CD4-positive, alpha-beta T cell treated with Interleukin-6 at 100 ng/mL for 8 hours (primary cell): ENCODE results near the gene PPARG.

Experiments used
- DNase-seq: peaks from one replicate; pipeline ENCODE4 v3.0.0-alpha.2; 2020; ENCODE audit warnings: mixed read lengths, low spot score

PPARG gene

DNA sequence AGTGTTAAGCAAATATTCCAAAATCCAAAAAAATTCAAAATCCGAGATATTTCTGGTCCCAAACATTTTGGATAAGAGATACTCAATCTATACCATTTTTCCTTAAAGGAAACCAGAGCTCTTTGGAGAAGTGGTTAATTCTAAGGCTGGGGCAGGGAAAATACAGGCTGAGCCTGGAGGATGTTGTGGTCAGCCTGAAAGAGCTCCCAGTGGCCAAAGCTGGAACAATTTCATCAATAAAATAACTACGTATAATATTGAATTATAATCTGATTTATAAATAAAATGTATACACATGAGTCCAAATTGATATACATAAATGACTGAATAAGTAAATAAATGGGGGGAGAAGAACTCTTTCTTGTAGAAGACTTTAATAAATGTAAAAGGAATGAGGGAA is 24.6 kb downstream of the PPARG start:
- DNase-seq, result no peak

DNA sequence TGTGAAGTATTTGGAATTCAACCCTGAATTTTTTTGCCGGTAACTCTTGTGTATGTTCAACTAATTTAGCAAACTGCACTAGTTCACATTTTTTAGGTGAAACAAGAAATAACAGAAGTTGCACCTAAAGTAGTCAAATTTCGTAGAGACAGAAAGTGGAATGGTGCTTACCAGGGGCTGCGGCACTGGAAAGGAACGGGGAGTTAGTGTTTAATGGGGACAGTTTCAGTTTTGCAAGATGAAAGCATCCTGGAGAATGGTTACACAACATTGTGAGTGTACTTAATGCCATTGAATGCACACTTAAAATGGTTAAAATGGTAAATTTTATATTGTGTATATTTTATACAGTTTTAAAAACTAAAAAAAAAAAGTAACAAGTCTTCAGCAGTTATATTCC is 27.4 kb downstream of the PPARG start:
- DNase-seq, result no peak

DNA sequence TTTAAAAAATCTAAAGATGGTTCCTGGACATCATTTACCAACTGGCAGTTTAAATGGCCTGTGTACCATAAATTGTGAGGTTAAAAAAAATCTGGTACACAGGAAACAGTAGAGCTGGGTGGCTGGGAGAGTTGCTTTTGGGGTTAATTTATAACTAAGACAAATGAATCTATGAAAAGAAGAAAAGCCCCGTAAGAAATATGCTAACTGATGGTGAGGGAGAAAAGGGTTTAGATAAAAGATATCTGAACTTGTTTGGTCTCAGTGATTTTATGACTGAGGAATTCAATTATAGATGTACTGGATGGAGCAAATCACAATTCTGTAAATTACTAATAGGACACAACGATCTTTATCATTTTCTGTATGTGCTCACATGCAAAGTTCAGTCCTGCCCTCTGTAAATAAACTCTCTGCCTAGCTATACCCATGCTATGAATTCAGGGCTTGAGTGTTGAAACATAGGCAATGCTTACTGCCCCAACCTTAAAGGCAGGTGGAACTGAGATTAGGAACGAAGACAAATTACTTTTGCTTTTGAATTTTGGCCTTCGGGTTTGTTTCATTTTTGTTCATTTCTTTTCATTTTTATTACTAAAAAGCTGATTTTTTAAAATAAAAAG is 28.0 kb downstream of the PPARG start:
- DNase-seq, result no peak

DNA sequence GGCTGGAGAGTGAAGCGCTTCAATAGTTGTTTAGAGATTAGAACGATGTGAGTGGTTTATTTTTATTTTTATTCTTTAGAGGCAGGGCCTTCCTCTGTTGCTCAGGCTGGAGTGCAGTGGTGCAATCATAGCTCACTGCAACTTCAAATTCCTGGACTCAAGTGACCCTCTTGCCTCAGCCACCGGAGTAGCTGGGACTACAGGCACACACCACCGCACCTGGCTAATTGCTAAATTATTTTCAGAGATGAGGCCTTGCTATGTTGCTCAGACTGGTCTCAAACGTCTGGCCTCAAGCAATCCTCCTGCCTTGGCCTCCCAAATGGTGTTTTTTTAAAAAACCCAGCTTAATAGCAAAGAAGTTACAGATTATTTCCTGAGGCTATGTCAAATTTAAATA is 29.0 kb downstream of the PPARG start:
- DNase-seq, result no peak

DNA sequence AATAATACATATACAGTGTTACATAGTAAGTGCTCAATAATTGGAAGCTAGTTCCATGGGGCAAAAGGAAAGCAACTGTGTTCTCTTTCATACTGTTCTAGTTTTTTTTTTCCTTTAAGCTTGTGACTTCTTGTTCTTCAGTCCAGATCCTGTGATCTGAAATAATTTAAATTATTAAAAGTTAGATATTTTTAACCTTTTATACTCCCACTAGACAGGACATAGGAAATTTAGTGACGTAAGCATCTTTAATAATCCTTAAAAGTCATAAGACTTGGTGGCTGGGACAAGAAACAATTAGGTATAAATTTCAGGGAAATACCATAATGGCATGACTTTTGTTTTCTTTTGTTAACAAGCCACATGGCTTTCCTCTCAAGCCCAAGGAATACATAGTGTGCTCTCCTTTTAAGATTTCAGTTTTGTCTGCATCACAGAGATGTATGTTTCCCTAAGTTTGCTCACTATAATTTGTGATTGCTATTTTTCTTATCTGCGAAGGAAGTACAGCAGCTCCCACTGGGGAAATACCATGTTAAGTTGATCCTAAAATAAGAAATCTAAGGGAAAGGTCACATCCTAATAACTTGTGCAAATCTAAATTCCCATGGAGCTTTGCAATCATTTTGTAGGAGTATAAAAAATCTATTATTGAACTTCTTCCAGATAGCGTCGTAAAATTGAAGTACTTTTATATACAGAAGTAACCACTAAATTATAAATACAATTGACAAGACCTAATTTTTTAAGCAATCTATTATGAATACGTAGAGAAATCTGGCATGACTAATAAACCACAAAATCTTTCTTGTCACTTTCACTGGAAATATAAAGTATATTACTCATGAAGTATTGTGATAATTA is 30.1 kb downstream of the PPARG start:
- no peak for DNase-seq

DNA sequence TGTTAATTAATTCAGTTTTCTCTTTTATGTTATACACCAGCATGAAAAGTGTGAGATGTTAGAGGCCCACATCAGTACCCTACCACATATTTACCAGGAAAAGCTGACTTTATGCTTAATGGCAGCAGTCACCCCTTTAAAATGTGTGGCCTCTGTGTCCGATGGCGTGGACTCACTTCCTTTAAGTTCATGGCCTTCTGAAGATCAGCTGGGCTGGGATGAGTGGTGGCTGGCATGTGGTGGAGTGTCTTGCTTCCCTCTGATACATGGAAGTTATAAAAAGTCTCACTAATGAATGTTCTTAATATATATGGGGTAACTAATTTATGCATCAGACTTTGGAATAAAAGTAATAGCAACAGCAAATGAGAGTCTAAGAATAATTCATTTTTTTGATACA is 32.1 kb downstream of the PPARG start:
- no peak for DNase-seq

DNA sequence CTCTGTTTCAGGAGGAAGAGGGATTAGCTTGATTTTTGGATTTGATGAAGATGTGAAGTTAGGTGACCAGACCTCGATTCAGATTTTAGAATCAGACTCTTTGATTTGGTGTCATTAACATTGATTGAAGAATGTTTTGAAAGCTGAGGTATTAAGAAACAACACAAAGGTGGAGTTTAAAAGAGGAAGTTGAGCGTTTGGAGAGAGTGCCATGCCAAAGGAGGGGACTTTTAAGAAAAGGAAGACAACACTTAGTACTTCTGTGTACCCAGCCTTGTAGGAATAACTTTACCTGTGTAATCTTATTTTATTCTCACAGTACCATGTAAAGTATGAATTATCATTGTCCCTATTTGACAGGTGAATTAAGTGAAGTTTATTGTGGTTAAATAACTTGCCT is 34.4 kb downstream of the PPARG start:
- DNase-seq, result no peak

DNA sequence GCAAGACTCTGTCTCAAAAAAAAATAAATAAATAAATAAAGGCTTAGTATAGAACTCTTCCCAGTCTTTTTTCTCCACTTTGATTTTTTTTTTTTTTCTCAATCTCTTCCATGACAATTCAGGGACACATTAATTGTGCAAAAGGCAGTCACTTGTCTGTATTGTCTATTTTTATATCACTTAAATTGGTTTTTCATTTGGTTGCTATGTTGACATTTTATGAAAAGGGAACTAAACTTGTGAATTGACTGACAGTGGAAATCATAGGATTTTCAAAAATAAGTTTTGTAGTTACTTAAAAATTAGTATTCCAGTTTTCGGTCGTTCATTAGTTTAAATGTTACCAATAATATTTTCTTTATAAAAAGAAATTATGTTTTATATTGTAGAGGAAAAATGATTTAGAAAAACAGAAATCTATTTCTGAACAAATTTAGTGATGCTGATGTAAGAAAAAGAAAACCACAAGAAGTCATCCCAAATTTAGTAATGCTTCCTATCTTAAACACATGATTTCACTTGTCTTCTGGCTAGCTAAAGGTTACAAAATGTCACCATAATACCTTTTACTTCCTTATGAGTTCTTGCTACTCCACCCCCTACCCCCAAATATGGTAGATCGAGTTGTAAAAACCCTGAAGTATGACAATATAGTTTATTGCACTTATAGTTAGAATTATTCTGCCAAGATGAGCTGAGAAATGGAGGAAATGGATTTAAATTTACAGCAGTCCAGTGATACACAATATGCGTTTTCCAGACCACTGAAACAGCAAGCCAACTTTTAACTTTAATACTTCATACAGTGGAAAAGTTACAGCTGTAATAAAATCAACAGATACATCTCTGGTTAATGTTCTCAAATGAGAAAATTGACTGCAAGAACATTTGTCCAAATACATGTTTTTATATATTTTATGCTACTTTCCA is 37.0 kb downstream of the PPARG start:
- DNase-seq, result no peak

DNA sequence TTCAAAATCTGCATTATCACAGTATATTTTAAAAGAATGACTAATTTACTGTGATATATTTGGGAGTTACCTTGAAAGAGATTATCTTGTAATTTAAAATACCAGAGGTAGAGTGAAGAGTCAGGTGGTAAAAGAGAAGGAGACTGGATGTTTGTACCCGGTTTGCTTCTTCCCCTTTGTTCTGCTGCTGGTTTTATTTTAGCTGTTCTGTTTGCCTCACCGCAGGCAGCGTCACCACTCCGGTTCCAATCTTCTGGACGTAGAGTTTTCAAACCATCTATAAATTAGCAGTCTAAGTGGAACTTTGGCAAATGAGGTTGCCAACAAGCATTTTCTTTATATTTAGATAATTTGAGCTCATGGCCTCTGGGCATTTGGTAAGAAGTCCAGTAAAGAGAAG is 38.2 kb downstream of the PPARG start:
- no peak for DNase-seq

DNA sequence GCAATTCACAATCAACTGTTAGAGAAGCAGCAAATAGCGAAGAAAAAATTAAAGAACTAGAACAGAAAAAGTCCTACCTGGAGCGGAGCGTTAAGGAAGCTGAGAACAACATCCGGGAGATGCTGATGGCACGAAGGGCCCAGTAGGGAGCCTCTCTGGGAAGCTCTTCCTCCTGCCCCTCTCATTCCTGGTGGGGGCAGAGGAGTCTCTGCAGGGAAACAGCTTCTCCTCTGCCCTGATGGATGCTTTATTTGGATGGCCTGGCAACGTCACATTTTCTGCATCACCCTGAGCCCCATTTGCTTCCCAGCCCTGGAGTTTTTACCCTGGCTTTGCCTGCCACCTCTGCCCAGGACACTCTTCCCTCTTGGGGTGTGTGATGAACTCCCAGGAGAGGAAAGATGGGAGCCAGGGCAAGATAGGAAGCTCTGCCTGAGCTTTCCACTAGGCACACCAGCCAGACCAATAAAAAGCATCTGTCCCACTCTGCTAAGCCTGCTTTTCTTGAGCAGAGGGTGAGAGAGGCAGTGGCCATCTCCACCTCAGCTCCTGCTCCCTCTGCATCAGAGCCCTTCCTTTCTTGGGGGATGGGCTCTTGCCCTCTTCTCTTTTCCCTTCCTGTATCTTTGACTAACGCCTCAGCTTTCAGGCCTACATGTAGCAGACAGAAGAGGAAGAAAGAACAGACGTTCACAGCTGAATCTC is 39.4 kb downstream of the PPARG start:
- DNase-seq, result no peak

DNA sequence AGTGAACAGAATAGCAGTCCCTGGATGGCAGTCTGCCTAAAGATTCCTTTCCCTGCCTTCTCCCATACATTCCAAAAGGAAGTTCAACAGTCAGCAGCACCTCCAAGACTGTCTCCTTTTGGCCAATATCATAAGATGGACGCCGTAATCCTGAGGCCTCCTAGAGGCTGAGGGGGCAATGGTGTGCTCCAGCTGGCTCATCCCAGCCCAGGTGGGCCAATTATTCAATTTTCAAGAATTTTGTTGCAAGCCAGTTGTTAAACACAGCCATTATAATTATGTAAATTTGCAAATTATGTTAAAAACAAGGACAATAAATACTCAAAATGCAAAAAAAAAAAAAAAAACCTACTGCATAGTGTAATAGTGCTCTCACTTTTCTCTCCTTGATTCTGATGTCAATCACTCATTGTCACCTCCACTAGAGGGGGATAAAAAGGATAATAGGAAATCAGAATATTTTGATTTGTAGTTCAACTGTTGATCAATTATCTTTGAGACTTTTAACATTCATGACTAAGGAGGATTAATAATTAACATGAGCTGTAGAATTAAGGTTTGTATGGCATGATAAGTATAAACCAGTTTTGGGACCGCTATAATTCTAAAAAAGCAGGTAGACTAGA is 40.1 kb downstream of the PPARG start:
- DNase-seq, result no peak

DNA sequence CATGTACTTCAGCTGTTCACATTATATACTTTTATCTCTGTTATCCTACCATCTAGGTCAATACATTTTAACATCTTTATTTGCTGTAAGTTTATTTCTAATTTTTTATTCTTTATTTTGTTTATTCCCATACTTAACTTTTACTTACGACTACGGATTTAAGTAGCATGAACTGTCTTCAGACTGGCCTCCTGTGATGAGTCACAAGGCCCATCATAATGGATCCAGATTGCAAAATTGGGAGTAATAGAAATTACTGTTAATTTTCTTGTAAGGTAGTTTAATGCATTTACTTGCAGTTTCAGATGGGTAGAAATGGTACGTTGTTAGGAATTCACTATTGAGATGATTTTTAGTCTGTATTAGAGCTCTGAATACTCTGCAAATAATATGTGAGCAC is 45.9 kb downstream of the PPARG start:
- no peak for DNase-seq

DNA sequence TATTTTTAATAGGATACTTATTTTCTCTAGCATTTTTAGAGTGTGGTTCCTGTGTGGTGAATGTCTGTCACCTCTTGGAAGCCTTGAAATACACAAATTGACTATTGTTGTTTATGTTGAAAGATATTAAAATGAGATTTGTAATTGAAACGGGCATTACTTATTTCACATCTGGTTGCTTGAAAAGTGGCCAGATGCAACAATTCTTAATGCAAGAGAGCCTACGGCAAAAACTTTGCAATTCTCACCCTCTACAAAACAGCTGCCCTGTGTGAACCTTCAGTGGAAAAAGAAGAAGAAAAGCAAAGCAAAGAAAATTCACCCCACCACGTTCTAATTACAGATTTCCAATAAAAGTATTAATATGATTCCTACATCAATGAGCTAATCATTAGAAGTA is 46.6 kb downstream of the PPARG start:
- DNase-seq, result no peak

DNA sequence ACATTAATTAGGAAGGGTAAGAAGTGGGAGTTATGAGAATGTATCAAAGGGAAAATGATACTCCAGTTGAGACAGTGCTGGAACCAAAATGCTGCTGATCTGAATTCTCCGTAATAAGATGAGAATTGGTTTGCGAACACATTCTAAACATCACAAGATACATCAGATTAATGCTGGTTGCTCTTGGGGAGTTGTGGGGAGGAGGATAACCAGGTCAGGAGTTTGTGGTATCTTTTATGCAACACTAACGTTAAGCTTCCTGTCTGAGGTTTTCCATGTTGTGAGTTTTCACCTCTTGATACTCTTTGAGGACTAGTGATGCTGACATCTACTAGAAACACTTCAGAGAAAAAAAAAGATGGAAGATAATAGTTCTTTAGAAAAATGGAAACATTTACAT is 47.2 kb downstream of the PPARG start:
- DNase-seq, result peak; percentile 20

DNA sequence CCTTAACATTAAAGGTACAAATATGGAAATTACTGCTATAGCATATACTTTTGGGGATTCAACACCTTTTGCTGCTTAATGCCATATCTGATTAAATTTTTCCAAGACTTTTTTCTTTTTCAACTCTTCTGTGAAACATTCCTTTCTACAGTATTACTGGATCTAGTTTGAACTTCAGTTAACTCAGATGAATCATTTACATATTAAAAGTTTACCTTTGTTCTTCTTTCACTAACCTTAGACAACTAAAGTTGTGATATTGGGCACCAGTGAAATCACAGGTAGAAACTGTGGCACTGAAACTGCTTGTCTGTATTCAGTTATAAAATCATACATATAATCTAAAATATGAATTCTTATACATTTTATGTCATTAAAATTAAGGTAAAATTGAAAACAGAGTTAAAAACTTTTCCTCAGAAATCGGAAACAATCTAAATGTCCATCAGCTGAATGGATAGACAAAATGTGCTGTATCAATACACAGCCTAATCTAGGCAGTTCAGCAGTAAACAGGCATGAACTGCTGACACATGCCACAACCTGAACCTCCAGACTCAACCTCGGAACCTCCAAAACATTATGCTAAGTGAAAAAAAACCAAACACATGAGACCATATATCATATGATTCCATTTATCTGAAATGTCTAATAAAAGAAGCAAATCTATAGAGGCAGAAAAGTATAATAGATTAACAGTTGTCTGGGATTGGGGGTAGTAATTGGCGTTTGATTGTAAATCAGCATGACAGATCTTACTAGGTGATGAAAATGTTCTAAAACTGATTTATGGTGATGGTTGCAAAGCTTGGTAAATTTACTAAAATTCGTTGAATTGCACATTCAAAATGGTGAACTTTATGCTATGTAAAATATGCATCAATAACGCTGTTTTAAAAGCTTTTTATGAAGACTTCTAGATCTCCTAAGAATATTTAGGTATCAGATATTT is 50.0 kb downstream of the PPARG start:
- DNase-seq, result no peak

DNA sequence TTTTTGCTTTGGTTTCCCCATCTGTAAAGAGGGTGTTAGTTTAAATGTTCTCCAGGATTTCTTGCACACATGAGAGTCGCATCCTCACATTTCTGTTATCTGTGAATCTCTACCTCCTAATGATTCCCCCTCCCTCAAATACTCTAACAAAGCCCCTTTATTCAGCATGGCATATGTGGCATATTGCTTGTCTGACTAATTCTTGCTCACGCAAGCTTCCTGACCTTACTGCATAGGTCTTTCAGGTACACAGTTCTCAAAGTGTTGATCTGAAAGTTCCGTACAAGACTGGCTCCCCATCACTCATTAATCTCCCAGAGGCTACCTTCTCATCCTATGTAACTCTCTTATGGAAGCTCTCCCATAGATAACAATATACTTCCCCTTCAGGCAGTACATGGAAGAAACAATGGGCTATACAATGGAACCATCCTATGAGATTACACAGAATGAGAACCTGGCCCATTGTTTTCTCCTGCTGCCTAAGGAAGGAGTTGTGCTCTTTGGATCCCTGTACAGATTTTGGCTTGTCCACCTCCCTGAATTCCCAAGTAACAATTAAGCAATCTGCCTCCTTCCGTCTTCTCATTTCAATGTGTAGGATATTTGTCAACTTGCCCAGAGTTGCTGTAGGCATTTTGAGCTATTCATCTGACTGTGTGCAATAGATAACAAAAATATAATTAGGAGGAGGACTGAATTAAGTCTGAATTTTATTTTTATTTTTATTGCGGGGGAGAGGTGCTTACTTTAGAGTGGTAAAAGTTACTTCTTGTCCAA is 51.0 kb downstream of the PPARG start:
- DNase-seq, result no peak

DNA sequence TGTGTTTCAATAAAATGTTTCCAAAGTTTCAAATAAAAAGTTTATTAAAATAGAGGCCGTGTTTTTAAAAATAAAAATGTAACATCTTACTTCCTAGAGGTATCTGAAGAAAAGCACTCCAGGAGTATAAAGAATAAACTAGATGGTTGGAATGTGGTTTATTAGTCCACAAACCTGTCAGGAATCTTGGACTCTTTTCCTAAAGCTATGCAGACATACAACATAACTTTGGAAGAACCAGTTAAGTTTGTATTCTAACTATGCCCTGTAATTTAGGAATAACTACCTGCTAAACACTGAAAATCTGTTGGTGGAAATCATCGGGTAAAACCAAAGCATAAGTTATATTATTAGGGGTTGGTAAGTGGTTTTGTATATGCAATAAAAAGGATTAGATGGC is 51.6 kb downstream of the PPARG start:
- no peak for DNase-seq

DNA sequence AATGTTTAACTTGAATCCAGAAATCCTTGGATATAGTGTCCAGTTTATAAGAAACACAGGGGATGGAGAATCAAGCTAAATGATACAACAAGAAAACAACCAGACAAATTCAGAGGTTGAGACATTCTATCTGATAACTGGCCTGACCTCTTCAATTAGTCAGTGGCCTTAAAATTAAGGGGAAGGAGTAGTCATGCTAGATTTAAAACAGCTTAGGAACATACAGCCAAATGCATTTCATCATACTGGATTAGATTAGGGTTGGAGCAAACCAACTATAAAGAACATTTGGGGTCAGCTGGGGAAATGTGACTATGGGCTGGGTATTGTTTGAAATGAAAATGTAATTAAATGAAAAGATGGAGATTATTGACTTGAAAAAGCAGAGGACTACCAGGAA is 53.3 kb downstream of the PPARG start:
- no peak for DNase-seq

DNA sequence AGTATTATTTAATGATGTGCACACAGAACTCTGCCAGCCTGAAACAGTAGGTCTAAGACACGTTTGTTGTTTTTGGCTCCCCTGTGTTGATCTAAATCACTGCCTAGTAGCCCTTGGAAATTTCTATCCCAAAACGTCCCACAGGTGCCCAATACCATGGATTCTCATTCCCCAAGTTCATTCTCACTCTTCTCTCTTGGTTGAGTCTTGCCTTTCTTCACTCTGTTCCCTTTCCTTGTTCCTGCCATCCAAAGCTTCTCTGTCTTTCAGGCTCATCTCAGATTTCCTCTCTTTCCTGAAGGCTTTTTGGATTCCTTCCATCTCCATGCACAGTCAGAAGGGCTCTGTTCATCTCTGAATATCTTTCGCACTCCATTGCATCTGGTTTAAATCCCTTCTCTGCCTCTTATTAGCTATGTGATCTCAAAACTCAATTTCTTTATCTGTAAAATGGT is 54.2 kb downstream of the PPARG start:
- DNase-seq, result no peak

DNA sequence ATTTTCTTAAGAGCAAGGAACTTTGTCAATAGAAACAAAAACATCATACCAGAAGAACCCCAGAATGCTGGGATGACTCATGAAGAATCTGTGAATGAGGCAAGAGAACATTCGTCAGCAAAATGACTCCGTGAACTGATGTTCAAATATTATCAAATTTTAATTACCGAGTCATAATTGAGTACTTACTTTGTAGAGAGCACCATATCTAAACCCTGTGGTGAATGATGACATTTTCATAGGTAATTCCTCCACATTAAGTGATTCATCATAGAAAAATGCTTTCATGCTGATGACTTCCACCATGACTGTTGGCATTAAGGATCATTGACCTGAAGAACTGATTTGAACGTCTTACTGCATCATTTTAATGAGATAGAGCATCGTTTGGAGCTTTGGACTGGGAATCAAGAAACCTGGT is 56.3 kb downstream of the PPARG start:
- no peak for DNase-seq
